GM15510 (cell line): ENCODE measurements around the gene JUNB.

Experiments
- POLR2A ChIP-seq: IDR thresholded peaks from 3 replicates; pipeline ENCODE4 v1.6.1; 2011; ENCODE audit warnings: borderline replicate concordance; ENCODE audit not compliant: insufficient read length; ENCODE audit errors: extremely low read depth

JUNB gene

GRCh38 chr19:12802267-12803106 is 11.2 kb downstream of the JUNB start:
- no peak for TF ChIP-seq POLR2A

DNA sequence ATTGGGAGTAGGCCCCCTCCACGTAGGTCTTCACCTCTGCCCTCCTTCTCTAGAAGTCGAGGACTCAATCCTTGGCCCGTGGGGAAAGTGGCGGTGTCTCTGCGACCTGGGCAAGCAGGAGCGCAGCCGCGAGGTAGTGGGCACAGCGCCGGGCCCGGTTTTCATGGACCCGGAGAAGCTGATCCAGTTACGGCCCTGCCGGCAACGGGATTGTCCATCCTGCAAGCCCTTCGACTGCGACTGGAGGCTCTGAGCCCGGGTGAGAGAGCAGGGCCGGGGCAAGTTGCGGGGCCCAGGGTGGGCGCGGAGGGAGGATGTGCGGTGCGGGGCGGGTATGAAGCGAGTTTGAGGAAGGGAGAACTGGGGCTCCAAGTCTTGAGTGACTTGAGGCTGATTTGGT is 12.8 kb downstream of the JUNB start:
- no peak for TF ChIP-seq POLR2A

- TF ChIP-seq POLR2A, result peak; percentile 90
Measured at GRCh38 chr19:12806242-12807081, 15.2 kb downstream of the JUNB start, which contains the start of gene RNASEH2A. Gene RNASEH2A, plus strand, starts transcription at chr19:12806584. Its CDS starts 90 bp downstream, at chr19:12806674.

DNA sequence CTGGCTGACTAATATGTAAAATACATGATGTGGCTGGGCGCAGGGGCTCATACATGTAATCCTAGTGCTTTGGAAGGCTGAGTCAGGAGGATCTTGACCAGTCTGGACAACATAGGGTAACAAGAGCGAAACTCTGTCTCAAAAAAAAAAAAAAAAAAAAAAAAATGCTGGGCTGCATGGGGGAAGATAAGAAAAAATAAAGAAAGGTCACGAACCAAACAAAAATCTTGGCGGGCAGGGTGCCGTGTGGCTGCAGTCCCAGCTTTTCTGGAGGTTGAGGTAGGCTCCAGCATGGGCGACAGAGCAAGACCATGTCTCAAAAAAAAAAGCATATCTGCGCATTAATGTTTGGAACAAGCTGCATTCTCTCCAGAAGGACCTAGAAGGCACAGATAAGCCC is 23.8 kb downstream of the JUNB start:
- no peak for TF ChIP-seq POLR2A

DNA sequence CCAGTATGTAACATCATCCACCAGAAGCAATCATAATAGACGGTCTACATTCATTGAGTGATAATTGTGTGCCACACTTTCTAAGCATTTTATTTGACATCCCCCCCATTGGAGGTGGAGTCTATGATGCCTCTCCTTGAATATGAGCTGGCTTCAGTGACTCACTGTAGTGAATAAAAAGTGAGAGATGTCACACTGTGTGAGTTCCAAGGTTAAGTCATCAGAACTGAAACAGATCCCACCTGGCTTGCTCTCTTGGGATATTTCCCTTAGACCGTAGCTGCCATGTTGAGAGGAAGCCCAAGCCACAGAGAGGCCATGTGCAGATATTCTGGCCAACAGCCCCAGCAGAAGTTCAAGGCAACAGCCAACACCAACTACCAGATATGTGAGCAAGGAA is 30.5 kb downstream of the JUNB start:
- no peak for TF ChIP-seq POLR2A

- no peak for TF ChIP-seq POLR2A
Measured at GRCh38 chr19:12825254-12826131, 34.2 kb downstream of the JUNB start.

DNA sequence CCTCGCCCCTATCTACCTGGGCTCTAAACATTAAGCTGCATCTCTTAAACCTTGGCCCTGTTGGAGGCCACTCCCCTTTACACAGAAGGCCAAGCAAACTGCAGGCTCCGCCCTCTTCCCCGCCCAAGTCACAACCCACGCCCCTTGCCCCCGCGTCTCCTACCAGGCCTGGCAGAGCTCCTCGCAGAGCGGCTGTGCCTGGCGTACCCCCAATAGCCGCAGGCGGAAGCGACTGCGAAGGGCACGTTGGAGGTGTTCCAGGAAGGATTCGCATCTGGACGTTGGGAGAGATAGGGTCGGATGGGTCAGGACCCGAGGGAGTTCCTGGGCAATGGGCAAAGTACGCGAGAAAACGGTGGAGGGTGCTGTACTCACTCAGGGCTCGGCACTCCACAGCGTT is 37.2 kb downstream of the JUNB start:
- TF ChIP-seq POLR2A, result no peak

GRCh38 chr19:12833418-12833737 is 42.1 kb downstream of the JUNB start:
- TF ChIP-seq POLR2A, result no peak

GRCh38 chr19:12833738-12834565 is 42.7 kb downstream of the JUNB start:
- no peak for TF ChIP-seq POLR2A

GRCh38 chr19:12834566-12834943 is 43.3 kb downstream of the JUNB start, which contains the start of gene RTBDN:
Gene RTBDN, minus strand, starts transcription at chr19:12834579. Its CDS starts 4,600 bp downstream, at chr19:12829979.
- TF ChIP-seq POLR2A, result no peak

- TF ChIP-seq POLR2A, result no peak
Measured at GRCh38 chr19:12834976-12835757, 43.9 kb downstream of the JUNB start.

GRCh38 chr19:12836529-12836863 is 45.2 kb downstream of the JUNB start:
- no peak for TF ChIP-seq POLR2A

- TF ChIP-seq POLR2A, result no peak
Measured at GRCh38 chr19:12837225-12837624, 45.9 kb downstream of the JUNB start.
